ENCODE data around the gene RAPGEF2. TPM values are rescaled to one million over a fixed set of nuclear protein-coding genes. Genes with fewer than 3 reads are reported as not detected.

Gene RAPGEF2
- total and polyA plus RNA-seq, 10 of the 15 experiments (the other 5 are each of a cell fraction or from before 2014, with no cell fraction given), result 0.31 to 24.0 (median 2.9) TPM

GRCh38 chr4:159281771-159282170 lies 178.9 kb downstream of the RAPGEF2 start:
- WGBS (ENCODE audit: insufficient coverage, insufficient replicate concordance, low lambda C conversion rate, missing lambda C conversion rate), result 97% methylated on average over 2 of the region's 2 CpGs
- no peak for FAIRE-seq

More at GRCh38 chr4:159281771-159282170, 178.9 kb downstream of the RAPGEF2 start:
- Histone ChIP-seq H3K36me3 (ENCODE audit: control insufficient read depth in 2 of 2, insufficient read depth in 2 of 2, low read length in 1 of 2) (no peaks in the 10 kb centered on the region; a peak in 2 of 4 replicates), H3K4me3 (no peak overlapping the region), H3K27ac (ENCODE audit: control insufficient read depth, insufficient read depth) (no peak overlapping the region), H3K4me2 (ENCODE audit: control insufficient read depth, insufficient read depth) (no peak overlapping the region), H3K9ac (ENCODE audit: control insufficient read depth, insufficient read depth, low read length) (no peak overlapping the region), H3K79me2 (ENCODE audit: control insufficient read depth, insufficient read depth, low read length) (no peaks in the 10 kb centered on the region), H2AFZ (ENCODE audit: control insufficient read depth, low read depth, low read length) (no peak overlapping the region), H3K9me3 (replicated peaks; ENCODE audit: control insufficient read depth, insufficient read depth, low read length) (no peaks in the 10 kb centered on the region), H3K27me3 (replicated peaks in 1 of 2; ENCODE audit: control insufficient read depth in 2 of 2, insufficient read depth in 2 of 2, low read length in 1 of 2) (no peaks in the 10 kb centered on the region), H4K20me1 (ENCODE audit: control insufficient read depth, insufficient read depth) (no peaks in the 10 kb centered on the region), H3K4me1 (ENCODE audit: control insufficient read depth, insufficient read depth, low read length) (no peaks in the 10 kb centered on the region)
- no TSS peak for BruUV-seq (replicated peaks)
- DNase-seq (ENCODE audit: low read depth, low spot score) (no peak), ATAC-seq (no peak)
- TF ChIP-seq, protein P1, sequence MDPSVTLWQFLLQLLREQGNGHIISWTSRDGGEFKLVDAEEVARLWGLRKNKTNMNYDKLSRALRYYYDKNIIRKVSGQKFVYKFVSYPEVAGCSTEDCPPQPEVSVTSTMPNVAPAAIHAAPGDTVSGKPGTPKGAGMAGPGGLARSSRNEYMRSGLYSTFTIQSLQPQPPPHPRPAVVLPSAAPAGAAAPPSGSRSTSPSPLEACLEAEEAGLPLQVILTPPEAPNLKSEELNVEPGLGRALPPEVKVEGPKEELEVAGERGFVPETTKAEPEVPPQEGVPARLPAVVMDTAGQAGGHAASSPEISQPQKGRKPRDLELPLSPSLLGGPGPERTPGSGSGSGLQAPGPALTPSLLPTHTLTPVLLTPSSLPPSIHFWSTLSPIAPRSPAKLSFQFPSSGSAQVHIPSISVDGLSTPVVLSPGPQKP (IDR thresholded peaks at IDR 0.05; ENCODE audit: low read depth, low read length), result no peak
- TF ChIP-seq, protein P2, sequence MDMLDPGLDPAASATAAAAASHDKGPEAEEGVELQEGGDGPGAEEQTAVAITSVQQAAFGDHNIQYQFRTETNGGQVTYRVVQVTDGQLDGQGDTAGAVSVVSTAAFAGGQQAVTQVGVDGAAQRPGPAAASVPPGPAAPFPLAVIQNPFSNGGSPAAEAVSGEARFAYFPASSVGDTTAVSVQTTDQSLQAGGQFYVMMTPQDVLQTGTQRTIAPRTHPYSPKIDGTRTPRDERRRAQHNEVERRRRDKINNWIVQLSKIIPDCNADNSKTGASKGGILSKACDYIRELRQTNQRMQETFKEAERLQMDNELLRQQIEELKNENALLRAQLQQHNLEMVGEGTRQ (IDR thresholded peaks at IDR 0.05; ENCODE audit: borderline replicate concordance, low read depth, low read length), result no peak
- TF ChIP-seq PAX5 (IDR thresholded peaks at IDR 0.05; ENCODE audit: borderline replicate concordance, low read depth, low read length) (no peak), RBBP5 (conservative IDR thresholded peaks at IDR 0.05) (no peak), IKZF1 (conservative IDR thresholded peaks at IDR 0.05) (no peak), NR2C2 (IDR thresholded peaks at IDR 0.05; ENCODE audit: borderline replicate concordance, control insufficient read depth, insufficient read length, low read depth) (no peak), ZNF384 (IDR thresholded peaks at IDR 0.05; ENCODE audit: borderline replicate concordance, low read depth, low read length) (no peak), LARP7 (IDR thresholded peaks at IDR 0.05) (no peak), PML (IDR thresholded peaks at IDR 0.05; ENCODE audit: low read length) (no peak), DPF2 (IDR thresholded peaks at IDR 0.05) (no peak), RCOR1 (conservative IDR thresholded peaks at IDR 0.05; ENCODE audit: low read depth, low read length) (no peak), TCF7 (IDR thresholded peaks at IDR 0.05; ENCODE audit: borderline replicate concordance) (no peak), MYC (IDR thresholded peaks at IDR 0.05; ENCODE audit: insufficient read depth, insufficient read length, insufficient replicate concordance, low read length, severe bottlenecking) (no peak), BMI1 (IDR thresholded peaks at IDR 0.05; ENCODE audit: borderline replicate concordance) (no peak), ETV6 (conservative IDR thresholded peaks at IDR 0.05 in 1 of 2, IDR thresholded peaks at IDR 0.05 in 1 of 2; ENCODE audit: borderline replicate concordance in 1 of 2, low read depth in 1 of 2) (no peak), TBL1XR1 (IDR thresholded peaks at IDR 0.05; ENCODE audit: low read depth, low read length) (no peak)
- TF ChIP-seq, protein P3, sequence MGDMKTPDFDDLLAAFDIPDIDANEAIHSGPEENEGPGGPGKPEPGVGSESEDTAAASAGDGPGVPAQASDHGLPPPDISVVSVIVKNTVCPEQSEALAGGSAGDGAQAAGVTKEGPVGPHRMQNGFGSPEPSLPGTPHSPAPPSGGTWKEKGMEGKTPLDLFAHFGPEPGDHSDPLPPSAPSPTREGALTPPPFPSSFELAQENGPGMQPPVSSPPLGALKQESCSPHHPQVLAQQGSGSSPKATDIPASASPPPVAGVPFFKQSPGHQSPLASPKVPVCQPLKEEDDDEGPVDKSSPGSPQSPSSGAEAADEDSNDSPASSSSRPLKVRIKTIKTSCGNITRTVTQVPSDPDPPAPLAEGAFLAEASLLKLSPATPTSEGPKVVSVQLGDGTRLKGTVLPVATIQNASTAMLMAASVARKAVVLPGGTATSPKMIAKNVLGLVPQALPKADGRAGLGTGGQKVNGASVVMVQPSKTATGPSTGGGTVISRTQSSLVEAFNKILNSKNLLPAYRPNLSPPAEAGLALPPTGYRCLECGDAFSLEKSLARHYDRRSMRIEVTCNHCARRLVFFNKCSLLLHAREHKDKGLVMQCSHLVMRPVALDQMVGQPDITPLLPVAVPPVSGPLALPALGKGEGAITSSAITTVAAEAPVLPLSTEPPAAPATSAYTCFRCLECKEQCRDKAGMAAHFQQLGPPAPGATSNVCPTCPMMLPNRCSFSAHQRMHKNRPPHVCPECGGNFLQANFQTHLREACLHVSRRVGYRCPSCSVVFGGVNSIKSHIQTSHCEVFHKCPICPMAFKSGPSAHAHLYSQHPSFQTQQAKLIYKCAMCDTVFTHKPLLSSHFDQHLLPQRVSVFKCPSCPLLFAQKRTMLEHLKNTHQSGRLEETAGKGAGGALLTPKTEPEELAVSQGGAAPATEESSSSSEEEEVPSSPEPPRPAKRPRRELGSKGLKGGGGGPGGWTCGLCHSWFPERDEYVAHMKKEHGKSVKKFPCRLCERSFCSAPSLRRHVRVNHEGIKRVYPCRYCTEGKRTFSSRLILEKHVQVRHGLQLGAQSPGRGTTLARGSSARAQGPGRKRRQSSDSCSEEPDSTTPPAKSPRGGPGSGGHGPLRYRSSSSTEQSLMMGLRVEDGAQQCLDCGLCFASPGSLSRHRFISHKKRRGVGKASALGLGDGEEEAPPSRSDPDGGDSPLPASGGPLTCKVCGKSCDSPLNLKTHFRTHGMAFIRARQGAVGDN (IDR thresholded peaks at IDR 0.05), result no peak
- TF ChIP-seq, protein P4, sequence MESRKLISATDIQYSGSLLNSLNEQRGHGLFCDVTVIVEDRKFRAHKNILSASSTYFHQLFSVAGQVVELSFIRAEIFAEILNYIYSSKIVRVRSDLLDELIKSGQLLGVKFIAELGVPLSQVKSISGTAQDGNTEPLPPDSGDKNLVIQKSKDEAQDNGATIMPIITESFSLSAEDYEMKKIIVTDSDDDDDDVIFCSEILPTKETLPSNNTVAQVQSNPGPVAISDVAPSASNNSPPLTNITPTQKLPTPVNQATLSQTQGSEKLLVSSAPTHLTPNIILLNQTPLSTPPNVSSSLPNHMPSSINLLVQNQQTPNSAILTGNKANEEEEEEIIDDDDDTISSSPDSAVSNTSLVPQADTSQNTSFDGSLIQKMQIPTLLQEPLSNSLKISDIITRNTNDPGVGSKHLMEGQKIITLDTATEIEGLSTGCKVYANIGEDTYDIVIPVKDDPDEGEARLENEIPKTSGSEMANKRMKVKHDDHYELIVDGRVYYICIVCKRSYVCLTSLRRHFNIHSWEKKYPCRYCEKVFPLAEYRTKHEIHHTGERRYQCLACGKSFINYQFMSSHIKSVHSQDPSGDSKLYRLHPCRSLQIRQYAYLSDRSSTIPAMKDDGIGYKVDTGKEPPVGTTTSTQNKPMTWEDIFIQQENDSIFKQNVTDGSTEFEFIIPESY (IDR thresholded peaks at IDR 0.05), result no peak
- in situ Hi-C loops (cut with MboI) (no loop called here), intact Hi-C loops (cut with micrococcal nuclease; ENCODE audit: unreplicated experiment) (no loop called here)
- CTCF ChIA-PET, result interaction anchor here (1.1 kb wide), 1 partner anchor 11 kb away, joined by 3 read pairs; no protein-coding TSS in a partner anchor
- POLR2A ChIA-PET, result no interaction called here
- SMC1A ChIA-PET (ENCODE audit: uncharacterized antibody, unreplicated experiment), result interaction anchor here (0.8 to 1.7 kb wide), 2 partner anchors 12 to 54 kb away, joined by 3 read pairs; no protein-coding TSS in a partner anchor
- RAD21 ChIA-PET (ENCODE audit: unreplicated experiment), result no interaction called here
